Nephron (organoid): ENCODE results near the gene DYNC1I2.

ENCODE experiments used
- H3K27ac Mint-ChIP-seq, 3 experiments: 2 replicates each; pipeline ENCODE4 v1.8.0; 2020; ENCODE audit warnings: mixed read lengths in 3 of 3, mild to moderate bottlenecking in 2 of 3, moderate library complexity in 1 of 3
- H3K27me3 Mint-ChIP-seq: 2 replicates; pipeline ENCODE4 v1.8.0; 2021; ENCODE audit warnings: low read depth, mild to moderate bottlenecking, moderate library complexity, mixed read lengths
- H3K36me3 Mint-ChIP-seq: 2 replicates; pipeline ENCODE4 v1.8.0; 2020; ENCODE audit warnings: low read depth, mixed read lengths
- H3K4me1 Mint-ChIP-seq: 2 replicates; pipeline ENCODE4 v1.8.0; 2020; ENCODE audit warnings: mixed read lengths
- H3K4me3 Mint-ChIP-seq, 3 experiments: 2 replicates each; pipeline ENCODE4 v1.8.0; 2020; ENCODE audit warnings: mild to moderate bottlenecking in 3 of 3, mixed read lengths in 3 of 3, moderate library complexity in 2 of 3
- H3K9me3 Mint-ChIP-seq: 2 replicates; pipeline ENCODE4 v1.8.0; 2020; ENCODE audit warnings: mixed read lengths
- TF ChIP-seq, protein P1 (sequence below), 3 experiments: fragments of 200-600 bp; sonication (generic); IDR thresholded peaks; one replicate each; pipeline ENCODE4 v1.5.0; 2021; ENCODE audit warnings: antibody characterized with exemption in 3 of 3; ENCODE audit not compliant: unreplicated experiment in 3 of 3

Gene DYNC1I2

GRCh38 chr2:171706152-171706803 lies 19.0 kb downstream of the DYNC1I2 start:
- Mint-ChIP-seq H3K27ac (no peak overlapping the region), H3K27me3 (no peaks in the 10 kb centered on the region), H3K4me3 (no peak overlapping the region), H3K36me3 (peaks cover 29% of the 10 kb centered on the region), H3K9me3 (no peaks in the 10 kb centered on the region), H3K4me1 (peaks cover 16% of the 10 kb centered on the region)
- TF ChIP-seq, protein P1, sequence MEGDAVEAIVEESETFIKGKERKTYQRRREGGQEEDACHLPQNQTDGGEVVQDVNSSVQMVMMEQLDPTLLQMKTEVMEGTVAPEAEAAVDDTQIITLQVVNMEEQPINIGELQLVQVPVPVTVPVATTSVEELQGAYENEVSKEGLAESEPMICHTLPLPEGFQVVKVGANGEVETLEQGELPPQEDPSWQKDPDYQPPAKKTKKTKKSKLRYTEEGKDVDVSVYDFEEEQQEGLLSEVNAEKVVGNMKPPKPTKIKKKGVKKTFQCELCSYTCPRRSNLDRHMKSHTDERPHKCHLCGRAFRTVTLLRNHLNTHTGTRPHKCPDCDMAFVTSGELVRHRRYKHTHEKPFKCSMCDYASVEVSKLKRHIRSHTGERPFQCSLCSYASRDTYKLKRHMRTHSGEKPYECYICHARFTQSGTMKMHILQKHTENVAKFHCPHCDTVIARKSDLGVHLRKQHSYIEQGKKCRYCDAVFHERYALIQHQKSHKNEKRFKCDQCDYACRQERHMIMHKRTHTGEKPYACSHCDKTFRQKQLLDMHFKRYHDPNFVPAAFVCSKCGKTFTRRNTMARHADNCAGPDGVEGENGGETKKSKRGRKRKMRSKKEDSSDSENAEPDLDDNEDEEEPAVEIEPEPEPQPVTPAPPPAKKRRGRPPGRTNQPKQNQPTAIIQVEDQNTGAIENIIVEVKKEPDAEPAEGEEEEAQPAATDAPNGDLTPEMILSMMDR (IDR thresholded peaks at IDR 0.05; ENCODE audit: unreplicated experiment in 3 of 3) = peak in 2 of 3 experiments; percentile 34 to 44

- Mint-ChIP-seq H3K4me1 (peaks cover 16% of the 10 kb centered on the region), H3K27me3 (no peaks in the 10 kb centered on the region), H3K27ac (no peak overlapping the region), H3K9me3 (no peaks in the 10 kb centered on the region), H3K36me3 (peaks cover 26% of the 10 kb centered on the region), H3K4me3 (no peak overlapping the region)
- TF ChIP-seq, protein P1 (IDR thresholded peaks at IDR 0.05; ENCODE audit: unreplicated experiment in 3 of 3) = no peak
Measured at GRCh38 chr2:171707752-171708151, 20.5 kb downstream of the DYNC1I2 start.

- Mint-ChIP-seq H3K9me3 (no peaks in the 10 kb centered on the region), H3K27ac (no peak overlapping the region), H3K27me3 (no peaks in the 10 kb centered on the region), H3K4me1 (peaks cover 10% of the 10 kb centered on the region), H3K36me3 (peaks cover 29% of the 10 kb centered on the region), H3K4me3 (no peak overlapping the region)
- TF ChIP-seq, protein P1 (IDR thresholded peaks at IDR 0.05; ENCODE audit: unreplicated experiment in 3 of 3) = no peak
Measured at GRCh38 chr2:171709011-171709685, 21.9 kb downstream of the DYNC1I2 start.

DNA sequence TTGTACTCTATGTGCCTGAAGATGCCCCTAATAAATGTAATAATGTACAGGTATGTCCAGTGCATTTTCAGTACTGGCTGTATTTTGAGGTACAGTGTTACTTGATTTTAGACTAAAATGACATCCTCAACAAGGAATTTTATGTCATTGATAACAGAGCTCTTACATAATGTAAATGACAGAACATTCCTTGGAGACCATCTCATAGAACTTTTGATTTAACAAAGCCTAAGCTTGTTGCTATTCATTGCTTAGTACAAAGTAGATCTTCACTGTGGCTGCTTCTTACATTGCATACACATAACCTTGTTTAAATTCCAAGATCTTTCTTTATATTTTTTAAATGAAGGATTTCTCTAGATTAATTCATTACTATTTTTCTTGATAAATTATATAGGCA lies 24.1 kb downstream of the DYNC1I2 start:
- Mint-ChIP-seq H3K36me3 (peaks cover 37% of the 10 kb centered on the region), H3K27me3 (no peaks in the 10 kb centered on the region), H3K4me1 (peaks cover 6% of the 10 kb centered on the region), H3K27ac (no peak overlapping the region), H3K9me3 (no peaks in the 10 kb centered on the region), H3K4me3 (no peak overlapping the region)
- TF ChIP-seq, protein P1 (IDR thresholded peaks at IDR 0.05; ENCODE audit: unreplicated experiment in 3 of 3) = no peak

DNA sequence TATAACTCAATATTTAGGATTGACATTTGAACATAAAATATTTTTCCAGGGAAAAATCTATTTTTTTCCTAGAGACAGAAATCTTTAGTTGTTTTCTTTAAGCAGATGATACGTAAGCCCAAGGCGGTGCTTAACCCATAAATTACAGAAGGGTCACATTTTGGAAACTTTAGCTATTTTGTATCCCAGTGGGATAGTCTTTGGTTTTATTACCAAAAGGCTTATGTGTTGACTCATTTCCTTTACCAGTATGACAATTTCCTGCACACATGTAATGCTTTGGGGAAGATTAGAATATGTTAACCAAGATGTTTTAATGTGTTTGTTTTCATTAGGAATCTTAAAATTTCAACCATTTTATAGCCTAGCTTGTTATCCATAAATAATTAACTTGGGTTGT lies 24.8 kb downstream of the DYNC1I2 start:
- no peaks in the 10 kb centered on the region for H3K27me3 Mint-ChIP-seq
- TF ChIP-seq, protein P1 (IDR thresholded peaks at IDR 0.05; ENCODE audit: unreplicated experiment in 3 of 3) = no peak
- no peaks in the 10 kb centered on the region for H3K9me3 Mint-ChIP-seq
- no peak overlapping the region for H3K27ac Mint-ChIP-seq
- H3K4me3 Mint-ChIP-seq = no peak overlapping the region
- peaks cover 4% of the 10 kb centered on the region for H3K4me1 Mint-ChIP-seq
- H3K36me3 Mint-ChIP-seq = peaks cover 37% of the 10 kb centered on the region

DNA sequence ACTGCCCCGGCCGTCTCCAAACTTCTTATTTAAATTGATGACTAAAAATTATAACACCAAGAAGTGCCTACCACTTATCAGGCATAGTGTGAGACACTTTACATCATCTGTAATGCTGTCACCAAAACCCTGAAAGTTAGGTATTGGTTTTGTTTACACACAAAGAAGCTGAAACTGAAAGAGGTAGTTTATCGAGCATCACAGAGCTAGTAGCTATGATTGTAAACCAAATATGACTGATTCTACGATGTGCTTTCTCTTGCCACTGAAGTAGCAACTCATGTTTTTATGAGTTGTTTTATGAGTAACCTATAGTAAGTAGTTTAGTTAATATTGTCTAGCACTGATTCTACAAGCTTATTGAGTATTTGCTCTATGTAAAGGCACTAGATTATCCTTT lies 31.5 kb downstream of the DYNC1I2 start:
- Mint-ChIP-seq H3K27ac (no peak overlapping the region), H3K36me3 (peaks cover 31% of the 10 kb centered on the region), H3K4me3 (no peak overlapping the region), H3K27me3 (no peaks in the 10 kb centered on the region), H3K4me1 (no peaks in the 10 kb centered on the region), H3K9me3 (no peaks in the 10 kb centered on the region)
- TF ChIP-seq, protein P1 (IDR thresholded peaks at IDR 0.05; ENCODE audit: unreplicated experiment in 3 of 3) = no peak
